GM10248 (cell line): ENCODE measurements around the gene NLGN3.

ENCODE experiments used
- CTCF ChIA-PET: fragments of 300-600 bp; sonication (Branson Sonifier 250); formaldehyde crosslinking; extraction: SDS; loops from one replicate; lab custom pipeline; 2021; ENCODE audit warnings: antibody characterized with exemption; lab: Yijun Ruan, JAX
- POLR2A ChIA-PET: fragments of 350-650 bp; sonication (Branson Sonifier 250); formaldehyde crosslinking; extraction: SDS; loops from one replicate; lab custom pipeline; 2020; ENCODE audit warnings: antibody characterized with exemption; lab: Yijun Ruan, JAX
- DNase-seq: peaks from one replicate; pipeline ENCODE4 v3.0.0; 2012; ENCODE audit errors: extremely low spot score
- CTCF ChIP-seq: IDR thresholded peaks from 2 replicates; pipeline ENCODE4 v1.5.1; 2012; ENCODE audit warnings: mild to moderate bottlenecking, low read depth; ENCODE audit errors: extremely low read depth, missing control alignments, control extremely low read depth

NLGN3 gene

GRCh38 chrX:71191248-71191647, 46.6 kb downstream of the NLGN3 start:
- ChIA-PET POLR2A (no interaction called here), CTCF (interaction anchor here (2.2 kb wide), 1 partner anchor 9 kb away, joined by 7 read pairs; no protein-coding TSS in a partner anchor)
- DNase-seq = no peak
- TF ChIP-seq CTCF = no peak

- ChIA-PET CTCF (interaction anchor here (0.9 to 2.5 kb wide), 3 partner anchors 12 to 32 kb away, joined by 3 to 9 read pairs (median 3); no protein-coding TSS in a partner anchor), POLR2A (interaction anchor here (0.8 to 0.9 kb wide), 3 partner anchors 84 to 1081 kb away, joined by 3 to 6 read pairs (median 5); partner anchors contain the start of gene RPS4X)
- no peak for TF ChIP-seq CTCF
These were observed 51.5 kb downstream of the NLGN3 start for GRCh38 chrX:71195964-71196649.

GRCh38 chrX:71198066-71198465, 53.4 kb downstream of the NLGN3 start:
- ChIA-PET POLR2A (no interaction called here), CTCF (interaction anchor here (1.6 to 2.5 kb wide), 2 partner anchors 16 to 18 kb away, joined by 5 to 9 read pairs; no protein-coding TSS in a partner anchor)
- TF ChIP-seq CTCF = no peak
- peak; percentile 58 for DNase-seq

More at GRCh38 chrX:71195964-71196649, 51.5 kb downstream of the NLGN3 start:
- DNase-seq = no peak

- DNase-seq = no peak
- no peak for TF ChIP-seq CTCF
- ChIA-PET CTCF (no interaction called here), POLR2A (no interaction called here)
These were observed 54.8 kb downstream of the NLGN3 start for GRCh38 chrX:71199252-71200008.

GRCh38 chrX:71210816-71211215, 66.2 kb downstream of the NLGN3 start:
- no peak for TF ChIP-seq CTCF
- no peak for DNase-seq
- ChIA-PET CTCF (no interaction called here), POLR2A (no interaction called here)

- DNase-seq = no peak
- CTCF ChIA-PET = no interaction called here
- TF ChIP-seq CTCF = no peak
- POLR2A ChIA-PET = no interaction called here
These were observed 67.9 kb downstream of the NLGN3 start for GRCh38 chrX:71212536-71212935.
